Keratinocyte (primary cell): ENCODE results near the gene PEDS1.

Source experiments
- EZH2 ChIP-seq: IDR thresholded peaks from one replicate; pipeline ENCODE4 v1.6.1; 2012; ENCODE audit warnings: inconsistent platforms, mild to moderate bottlenecking, low read length, moderate library complexity
- TF ChIP-seq, protein P1 (sequence below), 3 experiments: IDR thresholded peaks in 1 of 3; conservative IDR thresholded peaks in 1 of 3; optimal IDR thresholded peaks in 1 of 3; 2 replicates in 2 of 3; 3 replicates in 1 of 3; pipeline versions ENCODE3 to v1.5.1; 2011; ENCODE audit warnings: low read length in 3 of 3, mild to moderate bottlenecking in 3 of 3, moderate library complexity in 2 of 3, control low read depth in 1 of 3, inconsistent platforms in 1 of 3; ENCODE audit not compliant: insufficient read depth in 2 of 3; ENCODE audit errors: extremely low read depth in 1 of 3

- TF ChIP-seq, protein P1, sequence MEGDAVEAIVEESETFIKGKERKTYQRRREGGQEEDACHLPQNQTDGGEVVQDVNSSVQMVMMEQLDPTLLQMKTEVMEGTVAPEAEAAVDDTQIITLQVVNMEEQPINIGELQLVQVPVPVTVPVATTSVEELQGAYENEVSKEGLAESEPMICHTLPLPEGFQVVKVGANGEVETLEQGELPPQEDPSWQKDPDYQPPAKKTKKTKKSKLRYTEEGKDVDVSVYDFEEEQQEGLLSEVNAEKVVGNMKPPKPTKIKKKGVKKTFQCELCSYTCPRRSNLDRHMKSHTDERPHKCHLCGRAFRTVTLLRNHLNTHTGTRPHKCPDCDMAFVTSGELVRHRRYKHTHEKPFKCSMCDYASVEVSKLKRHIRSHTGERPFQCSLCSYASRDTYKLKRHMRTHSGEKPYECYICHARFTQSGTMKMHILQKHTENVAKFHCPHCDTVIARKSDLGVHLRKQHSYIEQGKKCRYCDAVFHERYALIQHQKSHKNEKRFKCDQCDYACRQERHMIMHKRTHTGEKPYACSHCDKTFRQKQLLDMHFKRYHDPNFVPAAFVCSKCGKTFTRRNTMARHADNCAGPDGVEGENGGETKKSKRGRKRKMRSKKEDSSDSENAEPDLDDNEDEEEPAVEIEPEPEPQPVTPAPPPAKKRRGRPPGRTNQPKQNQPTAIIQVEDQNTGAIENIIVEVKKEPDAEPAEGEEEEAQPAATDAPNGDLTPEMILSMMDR (optimal IDR thresholded peaks at IDR 0.05 in 1 of 3, IDR thresholded peaks at IDR 0.05 in 1 of 3, conservative IDR thresholded peaks at IDR 0.05 in 1 of 3; ENCODE audit: extremely low read depth in 1 of 3, insufficient read depth in 2 of 3, low read length in 3 of 3) = no peak
- no peak for TF ChIP-seq EZH2
Measured at GRCh38 chr20:50181344-50181743, 27.8 kb upstream of the PEDS1 start.
